ENCODE measurements around the gene PIK3R3. TPM values are rescaled to one million over a fixed set of nuclear protein-coding genes. Genes with fewer than 3 reads are reported as not detected.

PIK3R3 gene
- total RNA-seq, 1 experiment from 2014 or later: 3.6 TPM

DNA sequence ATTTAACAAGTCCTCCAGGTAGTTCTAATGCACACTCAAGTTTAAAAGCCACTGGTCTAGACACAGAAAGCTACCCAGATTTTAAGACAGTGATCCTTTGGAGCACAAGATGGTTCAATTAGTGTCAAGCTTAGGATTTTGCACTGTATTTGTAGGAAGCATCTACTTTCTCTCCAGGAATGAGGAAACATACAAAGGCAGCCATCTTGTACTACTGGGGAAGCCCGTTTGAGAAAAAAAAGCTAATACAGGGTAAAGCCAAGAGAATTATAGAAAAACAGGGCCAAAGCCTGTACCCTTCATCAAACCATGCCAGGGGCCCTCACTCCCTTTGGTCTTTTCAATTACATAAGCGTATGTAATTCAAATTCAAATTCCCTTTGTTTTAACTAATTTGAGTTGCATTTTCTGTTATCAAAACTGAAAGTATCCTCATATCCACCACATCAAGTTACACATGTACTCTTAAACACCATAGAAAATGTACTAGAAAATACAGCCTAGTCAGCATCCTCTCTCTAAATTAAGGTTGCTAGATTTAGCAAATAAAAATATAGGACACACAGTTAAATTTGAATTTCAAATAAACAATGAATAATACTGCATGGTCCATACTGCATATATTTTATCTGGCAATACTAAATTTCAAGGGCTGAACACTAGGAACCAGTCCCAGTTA lies 17.4 kb downstream of the PIK3R3 start:
- Histone ChIP-seq H3K27me3 (replicated peaks; ENCODE audit: control insufficient read depth, insufficient read depth, low read length) (no peaks in the 10 kb centered on the region), H3K4me3 (ENCODE audit: low read depth, low read length) (no peak overlapping the region), H3K4me1 (no peaks in the 10 kb centered on the region), H3K9me3 (no peaks in the 10 kb centered on the region), H3K36me3 (ENCODE audit: control insufficient read depth, insufficient read depth, low read length) (no peaks in the 10 kb centered on the region)
- intact Hi-C loops (cut with micrococcal nuclease; ENCODE audit: unreplicated experiment): no loop called here
- Mint-ChIP-seq H3K9me3 (ENCODE audit: unreplicated experiment) (no peaks in the 10 kb centered on the region), H3K36me3 (ENCODE audit: insufficient read depth, unreplicated experiment) (no peaks in the 10 kb centered on the region), H3K4me1 (ENCODE audit: low read depth, unreplicated experiment) (no peaks in the 10 kb centered on the region), H3K27me3 (ENCODE audit: insufficient read depth, unreplicated experiment) (no peaks in the 10 kb centered on the region), H3K4me3 (ENCODE audit: unreplicated experiment) (no peak overlapping the region), H3K27ac (ENCODE audit: unreplicated experiment) (no peak overlapping the region)
- DNase-seq: no peak
- TF ChIP-seq, protein P1, sequence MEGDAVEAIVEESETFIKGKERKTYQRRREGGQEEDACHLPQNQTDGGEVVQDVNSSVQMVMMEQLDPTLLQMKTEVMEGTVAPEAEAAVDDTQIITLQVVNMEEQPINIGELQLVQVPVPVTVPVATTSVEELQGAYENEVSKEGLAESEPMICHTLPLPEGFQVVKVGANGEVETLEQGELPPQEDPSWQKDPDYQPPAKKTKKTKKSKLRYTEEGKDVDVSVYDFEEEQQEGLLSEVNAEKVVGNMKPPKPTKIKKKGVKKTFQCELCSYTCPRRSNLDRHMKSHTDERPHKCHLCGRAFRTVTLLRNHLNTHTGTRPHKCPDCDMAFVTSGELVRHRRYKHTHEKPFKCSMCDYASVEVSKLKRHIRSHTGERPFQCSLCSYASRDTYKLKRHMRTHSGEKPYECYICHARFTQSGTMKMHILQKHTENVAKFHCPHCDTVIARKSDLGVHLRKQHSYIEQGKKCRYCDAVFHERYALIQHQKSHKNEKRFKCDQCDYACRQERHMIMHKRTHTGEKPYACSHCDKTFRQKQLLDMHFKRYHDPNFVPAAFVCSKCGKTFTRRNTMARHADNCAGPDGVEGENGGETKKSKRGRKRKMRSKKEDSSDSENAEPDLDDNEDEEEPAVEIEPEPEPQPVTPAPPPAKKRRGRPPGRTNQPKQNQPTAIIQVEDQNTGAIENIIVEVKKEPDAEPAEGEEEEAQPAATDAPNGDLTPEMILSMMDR (IDR thresholded peaks at IDR 0.05; ENCODE audit: insufficient read depth in 1 of 2, low read depth in 1 of 2, low read length in 1 of 2, severe bottlenecking in 1 of 2, unreplicated experiment in 1 of 2): no peak
- POLR2A ChIA-PET: no interaction called here
- CTCF ChIA-PET: no interaction called here
- no TSS peak for BruUV-seq (replicated peaks)

DNA sequence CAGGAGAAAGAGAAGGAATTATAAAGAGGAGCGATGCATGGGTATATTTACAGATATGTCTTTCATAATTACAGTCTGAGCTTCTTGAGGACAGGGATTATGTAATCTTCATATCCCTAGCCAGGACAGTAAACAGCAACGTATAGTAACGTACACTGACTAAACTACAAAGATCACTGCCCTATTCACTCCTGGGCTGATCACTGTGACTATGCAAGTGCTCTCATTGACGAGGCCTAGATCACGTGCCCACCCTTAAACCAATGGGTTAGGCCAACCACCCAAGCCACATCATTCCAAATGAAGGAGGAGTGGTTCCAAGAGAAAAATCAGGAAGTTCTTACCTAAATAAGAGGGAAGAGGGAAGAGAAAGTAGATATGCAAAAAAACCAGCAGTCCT lies 18.5 kb downstream of the PIK3R3 start:
- no TSS peak for BruUV-seq (replicated peaks)
- H3K4me1 Mint-ChIP-seq (ENCODE audit: low read depth, unreplicated experiment): no peaks in the 10 kb centered on the region
- POLR2A ChIA-PET: no interaction called here
- Histone ChIP-seq H3K36me3 (ENCODE audit: control insufficient read depth, insufficient read depth, low read length) (no peaks in the 10 kb centered on the region), H3K4me1 (no peaks in the 10 kb centered on the region), H3K27me3 (replicated peaks; ENCODE audit: control insufficient read depth, insufficient read depth, low read length) (no peaks in the 10 kb centered on the region), H3K4me3 (ENCODE audit: low read depth, low read length) (no peak overlapping the region), H3K9me3 (no peaks in the 10 kb centered on the region)
- CTCF ChIA-PET: no interaction called here
- no peak for DNase-seq
- no peak overlapping the region for H3K27ac Mint-ChIP-seq (ENCODE audit: unreplicated experiment)
- TF ChIP-seq, protein P1 (IDR thresholded peaks at IDR 0.05; ENCODE audit: insufficient read depth in 1 of 2, low read depth in 1 of 2, low read length in 1 of 2, severe bottlenecking in 1 of 2, unreplicated experiment in 1 of 2): no peak
- no peak overlapping the region for H3K4me3 Mint-ChIP-seq (ENCODE audit: unreplicated experiment)
- H3K27me3 Mint-ChIP-seq (ENCODE audit: insufficient read depth, unreplicated experiment): no peaks in the 10 kb centered on the region
- no peaks in the 10 kb centered on the region for H3K36me3 Mint-ChIP-seq (ENCODE audit: insufficient read depth, unreplicated experiment)
- no peaks in the 10 kb centered on the region for H3K9me3 Mint-ChIP-seq (ENCODE audit: unreplicated experiment)
- intact Hi-C loops (cut with micrococcal nuclease; ENCODE audit: unreplicated experiment): no loop called here

DNA sequence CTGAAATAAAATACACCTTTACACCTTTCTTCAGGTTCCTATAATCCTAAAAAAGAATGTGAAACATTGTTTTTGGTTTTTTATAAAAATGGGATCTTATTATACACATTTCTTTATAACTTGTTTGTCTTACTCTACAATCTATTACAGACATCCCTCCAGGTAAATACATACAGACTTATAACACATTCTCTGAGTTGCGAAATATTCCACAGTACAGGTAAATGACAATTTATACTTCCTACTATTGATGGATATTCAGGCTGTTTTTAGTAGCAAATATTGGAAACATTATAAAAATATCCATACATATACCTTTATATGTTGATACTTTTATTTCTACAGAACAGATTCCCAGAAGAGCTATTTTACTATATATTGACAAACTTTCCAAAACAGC lies 20.3 kb downstream of the PIK3R3 start:
- H3K4me1 Mint-ChIP-seq (ENCODE audit: low read depth, unreplicated experiment): no peaks in the 10 kb centered on the region
- DNase-seq: no peak
- intact Hi-C loops (cut with micrococcal nuclease; ENCODE audit: unreplicated experiment): no loop called here
- H3K27me3 Mint-ChIP-seq (ENCODE audit: insufficient read depth, unreplicated experiment): no peaks in the 10 kb centered on the region
- CTCF ChIA-PET: no interaction called here
- Histone ChIP-seq H3K36me3 (ENCODE audit: control insufficient read depth, insufficient read depth, low read length) (no peaks in the 10 kb centered on the region), H3K4me1 (no peaks in the 10 kb centered on the region), H3K9me3 (no peaks in the 10 kb centered on the region), H3K27me3 (replicated peaks; ENCODE audit: control insufficient read depth, insufficient read depth, low read length) (no peaks in the 10 kb centered on the region), H3K4me3 (ENCODE audit: low read depth, low read length) (no peak overlapping the region)
- POLR2A ChIA-PET: interaction anchor here (0.5 kb wide), 1 partner anchor 12 kb away, joined by 3 read pairs; no protein-coding TSS in a partner anchor
- TF ChIP-seq, protein P1 (IDR thresholded peaks at IDR 0.05; ENCODE audit: insufficient read depth in 1 of 2, low read depth in 1 of 2, low read length in 1 of 2, severe bottlenecking in 1 of 2, unreplicated experiment in 1 of 2): no peak
- no peak overlapping the region for H3K4me3 Mint-ChIP-seq (ENCODE audit: unreplicated experiment)
- no TSS peak for BruUV-seq (replicated peaks)
- no peaks in the 10 kb centered on the region for H3K9me3 Mint-ChIP-seq (ENCODE audit: unreplicated experiment)
- no peak overlapping the region for H3K27ac Mint-ChIP-seq (ENCODE audit: unreplicated experiment)
- no peaks in the 10 kb centered on the region for H3K36me3 Mint-ChIP-seq (ENCODE audit: insufficient read depth, unreplicated experiment)
